CD4-positive, alpha-beta T cell treated with Interleukin-4 for 1 hour (primary cell): ENCODE results near the gene GCGR.

Experiments
- DNase-seq, 2 donors: peaks; one replicate each; pipeline ENCODE4 v3.0.0-alpha.2; 2020 to 2022

GCGR gene

DNA sequence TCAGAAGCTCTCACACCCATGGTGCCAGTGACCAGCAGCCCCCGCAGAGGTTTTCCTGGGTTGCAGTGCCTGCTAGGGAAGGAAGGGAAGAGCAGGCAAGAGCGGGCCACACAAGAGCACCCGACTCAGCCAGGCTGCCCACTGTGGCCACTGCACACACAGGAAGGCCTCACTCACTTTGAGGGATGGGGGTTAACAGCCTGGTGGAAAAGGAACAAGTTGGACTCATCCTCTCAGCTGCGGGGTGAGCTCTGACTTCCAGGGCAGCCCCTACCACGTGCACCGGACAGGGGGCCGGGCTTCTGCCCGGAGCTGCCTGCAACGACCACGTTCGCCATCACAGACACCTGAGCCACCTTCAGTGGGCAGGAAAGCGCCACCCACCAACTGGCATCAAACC, 48.3 kb downstream of the GCGR start:
- no peak for DNase-seq

DNA sequence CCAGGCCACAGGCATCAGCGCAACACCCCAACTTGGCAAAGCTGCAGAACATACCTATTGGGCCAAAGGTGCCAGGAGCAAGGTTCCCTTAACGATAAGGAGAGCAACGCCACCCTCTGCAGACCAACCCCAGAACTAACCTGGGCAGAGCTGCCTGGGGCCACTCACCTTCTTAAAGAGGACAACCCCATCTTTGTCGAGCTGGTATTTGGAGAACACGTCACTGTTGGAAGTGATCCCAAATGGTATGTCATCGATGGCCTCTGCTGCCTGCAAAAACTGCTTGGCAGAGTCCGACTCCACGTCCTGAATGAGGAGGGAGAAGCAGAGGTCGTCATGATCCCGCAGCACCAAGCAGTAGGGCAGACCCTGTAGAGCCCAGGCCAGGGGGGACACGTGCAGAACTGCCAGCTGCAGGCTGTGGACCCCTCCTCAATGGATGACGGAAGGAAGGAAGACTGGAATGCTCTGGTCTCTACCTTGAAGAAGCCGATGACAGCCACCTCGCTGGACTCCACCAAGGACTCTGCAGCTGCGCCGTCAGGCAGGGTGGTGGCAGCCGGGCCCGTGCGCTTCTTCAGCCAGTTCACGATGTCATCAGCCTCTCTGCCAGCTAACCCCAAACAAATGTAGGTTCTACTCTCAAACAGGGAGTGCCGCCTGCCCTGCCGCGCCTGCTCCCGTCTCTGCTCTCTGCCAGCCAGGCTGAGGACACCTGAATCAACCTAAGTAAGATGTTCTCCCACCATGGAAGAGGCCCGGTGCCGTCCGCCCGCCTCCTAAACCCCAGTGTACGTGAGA, 51.2 kb downstream of the GCGR start:
- DNase-seq, result no peak

DNA sequence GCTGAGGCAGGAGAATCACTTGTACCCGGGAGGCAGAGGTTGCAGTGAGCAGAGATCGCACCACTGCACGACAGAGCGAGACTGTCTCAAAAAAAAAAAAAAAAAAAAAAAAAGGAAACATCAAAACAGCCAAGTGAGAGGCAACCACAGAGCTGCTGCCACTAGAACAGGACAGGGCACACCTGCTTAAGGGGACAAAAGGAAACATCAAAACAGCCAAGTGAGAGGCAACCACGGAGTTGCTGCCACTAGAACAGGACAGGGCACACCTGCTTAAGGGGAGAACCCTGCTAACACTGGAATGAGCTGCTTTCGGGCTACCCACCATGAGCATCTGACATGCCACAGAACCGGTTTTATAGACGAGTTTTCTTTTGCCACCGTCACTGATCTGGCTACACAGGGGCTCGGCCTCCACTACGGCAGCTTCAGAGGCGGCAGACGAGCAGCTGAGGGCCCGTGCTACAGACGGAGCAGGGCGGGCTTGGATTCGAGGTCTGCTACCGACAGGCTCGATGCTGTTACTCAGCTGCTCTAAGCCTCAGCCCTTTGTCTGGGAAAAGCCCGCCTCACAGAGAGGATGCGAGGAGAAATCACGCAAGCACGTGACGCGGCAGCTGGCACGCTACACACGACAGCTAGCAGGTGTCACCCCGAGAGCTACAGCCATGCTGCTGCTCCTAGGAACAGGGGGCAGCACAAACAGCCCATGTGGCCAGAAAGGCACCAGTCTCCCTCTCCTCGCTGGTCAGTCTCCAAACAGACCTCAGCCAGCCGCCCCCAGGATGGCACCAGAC, 54.4 kb downstream of the GCGR start:
- DNase-seq, result no peak

DNA sequence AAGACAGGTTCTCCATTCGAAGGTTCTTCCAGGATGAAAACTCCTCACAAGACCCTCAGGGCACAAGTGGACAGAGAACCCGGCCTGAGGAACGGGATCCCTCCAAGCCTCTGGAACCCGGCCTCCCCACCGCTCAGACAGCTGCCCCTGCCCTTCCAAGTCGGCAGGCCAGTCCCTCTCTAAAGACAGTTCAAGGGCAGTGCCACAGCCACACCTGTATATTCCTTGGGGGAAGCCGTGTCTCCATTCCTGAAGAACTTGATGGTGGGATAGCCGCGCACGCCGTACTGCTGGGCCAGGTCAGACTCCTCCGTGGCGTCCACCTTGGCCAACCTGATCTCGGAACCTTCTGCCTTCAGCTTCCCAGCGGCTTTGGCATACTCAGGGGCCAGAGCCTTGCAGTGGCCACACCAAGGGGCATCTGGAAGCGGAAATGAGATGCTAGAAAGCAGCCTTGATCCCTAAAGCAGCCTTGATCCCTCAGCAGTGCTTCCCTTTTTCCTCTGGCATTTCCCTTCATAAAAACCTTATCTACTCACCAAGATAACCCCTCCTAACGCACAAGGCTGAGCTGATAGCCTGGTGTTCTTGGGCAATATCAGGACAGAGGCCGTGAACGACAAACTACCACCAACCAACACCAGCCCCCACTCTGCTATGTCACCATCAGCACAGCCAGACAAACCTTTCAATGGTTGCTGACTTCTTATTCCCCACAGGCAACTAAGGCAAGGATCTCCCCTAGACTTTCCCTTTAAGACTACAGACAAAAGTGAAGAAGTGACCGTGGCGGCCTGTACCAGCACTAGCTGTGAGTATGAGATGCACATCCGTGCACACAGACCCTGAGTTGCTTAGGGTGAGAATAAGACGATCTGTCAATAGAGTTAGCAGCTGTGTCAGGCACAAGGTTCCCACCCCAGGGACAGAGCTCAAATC, 55.3 kb downstream of the GCGR start:
- DNase-seq, result no peak

DNA sequence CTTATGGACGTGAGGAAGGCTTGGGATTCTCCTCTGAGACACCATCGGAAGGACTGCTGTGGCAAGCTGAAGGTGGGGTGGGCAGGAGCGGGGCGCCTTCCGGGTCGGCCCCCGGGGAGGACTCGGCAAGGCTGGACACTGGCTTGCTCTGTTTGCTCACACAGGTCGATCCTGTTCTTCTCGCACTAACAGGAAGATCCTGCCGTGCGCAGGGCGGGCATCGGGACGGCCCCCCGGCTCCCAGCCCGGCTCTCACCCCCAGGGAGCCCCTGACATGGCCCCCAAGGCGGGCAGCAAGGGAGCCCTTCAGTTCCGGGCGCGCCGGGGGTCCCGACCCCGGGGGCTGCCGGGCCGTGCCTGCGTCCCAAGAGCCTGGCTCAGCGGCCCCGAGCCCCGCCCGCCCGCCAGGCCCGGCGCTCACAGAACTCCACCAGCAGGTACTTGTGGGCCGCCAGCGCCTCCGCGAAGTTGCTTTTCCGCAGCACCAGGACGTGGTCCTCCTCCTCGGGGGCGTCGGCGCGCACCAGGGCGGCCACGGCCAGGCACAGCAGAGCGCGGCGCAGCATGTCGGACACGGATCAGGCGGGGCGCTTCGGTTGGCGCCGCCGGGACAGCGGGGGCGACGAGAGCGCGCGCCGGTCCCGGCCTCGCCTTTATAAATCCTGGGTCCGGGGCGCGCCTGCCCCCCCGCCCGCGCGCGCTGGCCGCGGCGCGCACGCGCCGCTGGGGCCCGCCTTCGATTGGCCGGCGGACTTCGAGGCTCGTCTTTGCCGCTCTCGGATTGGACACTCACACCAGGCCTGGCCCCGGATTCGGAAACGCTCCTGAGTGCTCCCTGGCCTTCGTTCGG, 56.2 kb downstream of the GCGR start, which contains the start of gene P4HB:
Gene P4HB, minus strand, starts transcription at position 630 of the 850 bp plus-strand sequence. Its CDS starts 64 bp downstream, at position 566.
- no peak for DNase-seq

DNA sequence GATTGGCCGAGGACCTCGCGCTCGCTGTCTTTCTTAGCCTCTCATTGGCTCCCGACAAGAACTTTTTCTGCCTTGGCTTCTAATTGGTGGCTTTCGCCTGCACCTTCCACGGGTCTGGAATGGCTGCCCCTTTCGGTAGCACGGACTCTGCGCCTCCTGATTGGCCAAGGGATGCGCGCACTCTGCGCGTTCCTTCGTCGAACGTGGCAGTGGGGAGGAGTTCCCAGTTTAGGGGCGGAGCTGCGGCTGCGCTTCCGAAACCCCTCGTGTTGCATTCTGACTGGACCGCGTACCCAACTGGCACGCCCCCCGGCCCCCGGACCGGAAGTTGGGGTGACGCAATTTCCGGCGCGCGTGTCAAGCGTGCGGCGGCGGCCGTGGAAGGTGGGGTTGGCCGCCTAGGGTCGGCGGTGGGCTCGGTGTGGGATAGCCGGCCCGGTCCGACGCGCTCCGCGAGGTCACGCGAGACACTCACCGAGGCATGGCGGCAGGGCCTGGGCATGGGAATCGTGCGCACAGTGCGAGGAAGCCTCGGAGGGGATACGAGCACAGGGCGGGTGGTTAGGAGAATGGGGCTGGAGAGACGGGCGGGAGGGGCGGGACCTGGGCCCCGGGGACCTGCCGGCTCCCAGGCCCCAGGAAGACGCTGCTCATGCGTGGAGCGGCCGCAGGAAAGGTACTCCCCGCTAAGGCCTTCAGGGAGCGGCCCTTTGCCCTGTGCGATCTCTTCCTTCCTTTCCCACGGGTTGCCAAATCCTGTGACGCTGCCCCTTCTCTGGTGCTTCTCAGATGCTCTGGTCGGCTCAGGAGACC, 57.0 kb downstream of the GCGR start:
- peak; percentile 100 for DNase-seq

DNA sequence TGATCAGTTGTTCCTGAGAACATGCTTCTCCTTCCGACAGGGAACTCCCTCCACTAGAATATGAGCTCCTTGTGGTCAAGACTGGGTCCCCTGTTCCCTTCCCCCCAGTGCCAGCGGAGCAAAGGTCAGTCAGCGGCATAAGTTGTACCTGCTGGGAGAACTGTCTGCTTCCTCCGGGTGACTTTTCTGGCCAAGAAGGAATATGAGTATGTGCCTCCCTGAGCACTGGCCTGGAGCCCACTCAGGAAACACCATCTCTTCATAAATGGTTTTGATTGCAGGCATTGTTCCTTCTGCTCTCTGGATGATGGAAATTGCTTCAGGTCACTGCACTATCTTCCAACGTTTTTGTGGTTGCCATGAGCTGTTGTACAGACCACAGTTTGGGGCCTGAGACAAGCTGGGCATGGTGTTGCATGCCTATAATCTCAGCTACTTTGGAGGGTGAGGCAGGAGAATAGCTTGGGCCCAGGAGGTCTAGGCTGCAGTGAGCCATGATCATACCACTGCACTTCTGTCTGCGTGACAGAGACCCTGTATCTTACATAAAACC, 59.2 kb downstream of the GCGR start:
- no peak for DNase-seq
